DMS153 (cell line): ENCODE measurements around the gene CADM3.

Source experiments
- DNase-seq: peaks from one replicate; lab custom pipeline; 2025; lab: John Stamatoyannopoulos, UW

Gene CADM3

GRCh38 chr1:159171254-159171687, at the start of gene CADM3:
Gene CADM3, plus strand, starts transcription at chr1:159171615. Its CDS starts 151 bp downstream, at chr1:159171766.
- DNase-seq = no peak

GRCh38 chr1:159122005-159122621, 49.3 kb upstream of the CADM3 start:
- DNase-seq = no peak

GRCh38 chr1:159123587-159123986, 47.8 kb upstream of the CADM3 start:
- DNase-seq = no peak

- peak; percentile 6 for DNase-seq
Measured at GRCh38 chr1:159132271-159132881, 39.0 kb upstream of the CADM3 start.

- no peak for DNase-seq
Measured at GRCh38 chr1:159140474-159140873, 30.9 kb upstream of the CADM3 start.

GRCh38 chr1:159141584-159142390, 29.6 kb upstream of the CADM3 start:
- DNase-seq = peak; percentile 23

- no peak for DNase-seq
Measured at GRCh38 chr1:159142391-159142663, 29.1 kb upstream of the CADM3 start.

- DNase-seq = no peak
Measured at GRCh38 chr1:159142726-159143510, 28.5 kb upstream of the CADM3 start.

- no peak for DNase-seq
Measured at GRCh38 chr1:159144571-159144970, 26.8 kb upstream of the CADM3 start.

- DNase-seq = no peak
Measured at GRCh38 chr1:159146980-159147379, 24.4 kb upstream of the CADM3 start.

GRCh38 chr1:159152031-159152430, 19.4 kb upstream of the CADM3 start:
- DNase-seq = no peak

- peak; percentile 42 for DNase-seq
Measured at GRCh38 chr1:159161001-159161718, 10.3 kb upstream of the CADM3 start.

GRCh38 chr1:159161719-159162026, 9.7 kb upstream of the CADM3 start:
- no peak for DNase-seq

- no peak for DNase-seq
Measured at GRCh38 chr1:159162516-159163265, 8.7 kb upstream of the CADM3 start.

- no peak for DNase-seq
Measured at GRCh38 chr1:159163614-159164228, 7.7 kb upstream of the CADM3 start.

GRCh38 chr1:159168043-159168442, 3.4 kb upstream of the CADM3 start:
- no peak for DNase-seq

GRCh38 chr1:159170639-159171038, 776 bp upstream of the CADM3 start:
- DNase-seq = no peak

GRCh38 chr1:159171688-159172501, 480 bp downstream of the CADM3 start:
- DNase-seq = no peak

- DNase-seq = no peak
Measured at GRCh38 chr1:159172614-159173291, 1.3 kb downstream of the CADM3 start.
